Adipocyte (in vitro differentiated cells): ENCODE results near the gene C11orf54.

Experiments used
- DNase-seq: peaks from one replicate; pipeline ENCODE4 v3.0.0-alpha.2; 2015; ENCODE audit warnings: low read depth
- H3K27me3 ChIP-seq: replicated peaks from 2 replicates; pipeline ENCODE4 v1.7.0; 2013; ENCODE audit warnings: mild to moderate bottlenecking, low read length, moderate library complexity; ENCODE audit not compliant: control insufficient read depth, insufficient read depth
- H3K36me3 ChIP-seq: 2 replicates; pipeline ENCODE4 v1.7.0; 2013; ENCODE audit warnings: low read length, mild to moderate bottlenecking, moderate library complexity; ENCODE audit not compliant: control insufficient read depth, insufficient read depth, severe bottlenecking
- H3K4me1 ChIP-seq: 2 replicates; pipeline ENCODE4 v1.7.0; 2013; ENCODE audit warnings: mild to moderate bottlenecking, low read length, moderate library complexity; ENCODE audit not compliant: control insufficient read depth, insufficient read depth
- H3K4me3 ChIP-seq: 2 replicates; pipeline ENCODE4 v1.7.0; 2013; ENCODE audit warnings: mild to moderate bottlenecking, low read length, moderate library complexity
- H3K9ac ChIP-seq: 2 replicates; pipeline ENCODE4 v1.7.0; 2013; ENCODE audit warnings: mild to moderate bottlenecking, low read length, moderate library complexity
- H3K9me3 ChIP-seq: 2 replicates; pipeline ENCODE4 v1.7.0; 2013; ENCODE audit warnings: mild to moderate bottlenecking, low read length, moderate library complexity; ENCODE audit not compliant: control insufficient read depth

Gene C11orf54

DNA sequence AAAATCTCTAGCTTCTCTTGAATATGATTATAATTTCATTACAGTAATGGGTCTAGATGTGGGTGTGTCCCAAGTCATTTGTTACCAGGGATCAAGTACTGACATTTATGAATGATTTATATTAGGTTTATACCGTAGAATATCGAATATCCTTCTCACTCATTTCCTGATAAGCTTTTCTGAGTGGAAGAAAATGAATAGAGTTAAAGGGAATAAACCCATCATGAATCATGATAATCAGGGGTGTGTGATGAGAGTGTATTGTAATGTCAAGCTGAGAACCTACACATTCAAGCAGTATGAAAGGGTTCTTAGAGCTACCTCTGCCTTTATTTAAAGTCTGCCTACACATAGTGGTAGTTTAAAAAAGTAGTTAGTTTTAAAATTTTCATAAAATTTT lies 59.9 kb downstream of the C11orf54 start:
- Histone ChIP-seq H3K27me3 (no peaks in the 10 kb centered on the region), H3K36me3 (peaks cover 83% of the 10 kb centered on the region), H3K4me1 (no peaks in the 10 kb centered on the region), H3K4me3 (no peak overlapping the region), H3K9ac (no peak overlapping the region), H3K9me3 (no peaks in the 10 kb centered on the region)
- no peak for DNase-seq

DNA sequence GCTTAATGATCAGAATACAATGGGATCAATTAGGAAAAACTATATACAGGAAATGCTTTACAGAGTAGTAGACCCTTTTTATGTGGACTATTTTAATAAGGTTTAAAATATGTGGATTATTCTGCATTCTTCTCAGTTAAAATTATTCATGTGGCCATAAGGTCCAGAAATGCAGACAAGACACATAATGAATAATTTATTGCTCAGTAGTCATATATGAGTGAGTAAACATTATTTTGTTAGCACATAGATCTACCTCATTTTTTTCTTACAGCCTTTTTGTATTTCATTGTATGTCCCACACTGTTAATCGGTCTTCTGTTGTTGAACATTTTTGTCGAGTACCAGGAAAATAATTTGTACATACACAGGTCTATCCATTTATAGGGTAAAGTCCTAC lies 63.4 kb downstream of the C11orf54 start:
- H3K36me3 ChIP-seq: peaks cover 84% of the 10 kb centered on the region

DNA sequence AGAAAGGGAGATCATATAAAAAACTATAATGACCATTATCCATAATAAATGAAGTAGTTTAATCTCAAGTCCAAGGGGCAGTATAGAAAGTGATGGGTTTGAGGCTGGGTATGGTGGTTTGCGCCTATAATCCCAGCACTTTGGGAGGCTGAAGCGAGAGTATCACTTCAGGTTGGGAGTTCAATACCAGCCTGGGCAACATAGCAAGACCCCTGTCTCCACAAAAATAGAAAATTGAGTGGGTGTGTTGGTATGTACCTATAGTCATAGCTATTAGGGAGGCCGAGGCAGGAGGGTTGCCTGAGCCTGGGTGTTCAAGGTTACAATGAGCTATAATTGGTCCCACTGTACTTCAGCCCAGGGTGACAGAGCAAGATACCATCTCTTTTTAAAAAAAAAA lies 66.5 kb downstream of the C11orf54 start:
- no peak for DNase-seq
- H3K36me3 ChIP-seq: peaks cover 86% of the 10 kb centered on the region
- peaks cover 2% of the 10 kb centered on the region for H3K4me1 ChIP-seq
- no peak overlapping the region for H3K9ac ChIP-seq
- H3K27me3 ChIP-seq: no peaks in the 10 kb centered on the region
- H3K4me3 ChIP-seq: no peak overlapping the region
- no peaks in the 10 kb centered on the region for H3K9me3 ChIP-seq

More for the DNA sequence above, 63.4 kb downstream of the C11orf54 start:
- Histone ChIP-seq H3K9me3 (no peaks in the 10 kb centered on the region), H3K4me1 (no peaks in the 10 kb centered on the region), H3K27me3 (no peaks in the 10 kb centered on the region), H3K9ac (no peak overlapping the region), H3K4me3 (no peak overlapping the region)
- DNase-seq: no peak

DNA sequence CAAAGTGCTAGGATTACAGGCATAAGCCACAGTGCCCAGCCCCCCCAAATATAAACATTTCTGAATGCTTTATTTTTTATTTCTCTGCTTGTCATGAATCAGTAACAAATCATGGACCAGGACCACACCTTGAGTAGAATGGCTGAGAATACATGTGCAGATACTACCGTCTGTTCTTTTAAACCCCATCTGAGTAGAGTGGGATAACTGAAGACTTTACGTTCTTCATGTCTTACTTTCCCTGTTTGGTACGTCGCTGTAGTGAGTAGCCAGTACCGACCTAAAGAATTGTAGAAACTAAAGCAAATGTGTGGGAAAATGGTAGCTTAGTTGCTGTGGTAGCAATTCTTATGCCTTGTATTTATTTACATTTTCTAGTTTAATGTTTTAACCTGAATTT lies 72.5 kb downstream of the C11orf54 start:
- Histone ChIP-seq H3K4me3 (no peak overlapping the region), H3K9me3 (no peaks in the 10 kb centered on the region), H3K9ac (no peak overlapping the region), H3K4me1 (peaks cover 5% of the 10 kb centered on the region), H3K36me3 (peaks cover 65% of the 10 kb centered on the region), H3K27me3 (no peaks in the 10 kb centered on the region)
- DNase-seq: no peak
